ENCODE results near the gene PGAP3.
"Not testable (repeated sequence)": the region's sequence is repeated elsewhere in the genome, so short reads cannot be mapped to it uniquely, and the experiment has no call there.

Gene PGAP3

GRCh38 chr17:39687546-39688474 is at the start of gene PGAP3:
TSS of gene PGAP3 (minus strand) at chr17:39688057. CDS start at chr17:39688014, 43 bp downstream.
- in situ Hi-C loops (cut with HindIII; ENCODE audit: low sequenced_read_pairs): loop anchor here (5.0 kb wide), 2 partner anchors 51 to 54 kb away; partner anchors contain the start of gene STARD3

GRCh38 chr17:39737206-39737759 is 49.4 kb upstream of the PGAP3 start:
- in situ Hi-C loops (cut with HindIII; ENCODE audit: low sequenced_read_pairs): no loop called here

GRCh38 chr17:39736319-39737165 is 48.7 kb upstream of the PGAP3 start:
- in situ Hi-C loops (cut with HindIII; ENCODE audit: low sequenced_read_pairs): no loop called here

GRCh38 chr17:39735882-39736281 is 48.0 kb upstream of the PGAP3 start:
- in situ Hi-C loops (cut with HindIII; ENCODE audit: low sequenced_read_pairs): no loop called here

GRCh38 chr17:39732586-39732985 is 44.7 kb upstream of the PGAP3 start:
- in situ Hi-C loops (cut with HindIII; ENCODE audit: low sequenced_read_pairs): no loop called here

GRCh38 chr17:39730095-39730921 is 42.5 kb upstream of the PGAP3 start, which contains the start of gene MIEN1:
TSS of gene MIEN1 (minus strand) at chr17:39730532. CDS start at chr17:39730495, 37 bp downstream.
- in situ Hi-C loops (cut with HindIII; ENCODE audit: low sequenced_read_pairs): no loop called here

- in situ Hi-C loops (cut with HindIII; ENCODE audit: low sequenced_read_pairs): no loop called here
Observed at GRCh38 chr17:39729280-39729851, 41.5 kb upstream of the PGAP3 start.

GRCh38 chr17:39727556-39727955 is 39.7 kb upstream of the PGAP3 start:
- in situ Hi-C loops (cut with HindIII; ENCODE audit: low sequenced_read_pairs): no loop called here

GRCh38 chr17:39726617-39727016 is 38.8 kb upstream of the PGAP3 start:
- in situ Hi-C loops (cut with HindIII; ENCODE audit: low sequenced_read_pairs): no loop called here

GRCh38 chr17:39725923-39726322 is 38.1 kb upstream of the PGAP3 start:
- in situ Hi-C loops (cut with HindIII; ENCODE audit: low sequenced_read_pairs): not testable (repeated sequence)

GRCh38 chr17:39724731-39725130 is 36.9 kb upstream of the PGAP3 start:
- in situ Hi-C loops (cut with HindIII; ENCODE audit: low sequenced_read_pairs): no loop called here

- in situ Hi-C loops (cut with HindIII; ENCODE audit: low sequenced_read_pairs): no loop called here
Observed at GRCh38 chr17:39722965-39723848, 35.4 kb upstream of the PGAP3 start.

GRCh38 chr17:39722104-39722503 is 34.2 kb upstream of the PGAP3 start:
- in situ Hi-C loops (cut with HindIII; ENCODE audit: low sequenced_read_pairs): no loop called here

- in situ Hi-C loops (cut with HindIII; ENCODE audit: low sequenced_read_pairs): no loop called here
Observed at GRCh38 chr17:39719563-39720355, 31.9 kb upstream of the PGAP3 start.

GRCh38 chr17:39717660-39718059 is 29.8 kb upstream of the PGAP3 start:
- in situ Hi-C loops (cut with HindIII; ENCODE audit: low sequenced_read_pairs): no loop called here

GRCh38 chr17:39716879-39717536 is 29.2 kb upstream of the PGAP3 start:
- in situ Hi-C loops (cut with HindIII; ENCODE audit: low sequenced_read_pairs): no loop called here

GRCh38 chr17:39716073-39716818 is 28.4 kb upstream of the PGAP3 start:
- in situ Hi-C loops (cut with HindIII; ENCODE audit: low sequenced_read_pairs): no loop called here
